Activated naive CD4-positive, alpha-beta T cell treated with anti-CD3 and anti-CD28 coated beads, Interleukin-2, amount 10 ng/mL, durations not matched to agents 7 days and 5 days (primary cell): ENCODE measurements around the gene WDR49.

Experiments
- CTCF ChIA-PET: fragments of 350-600 bp; sonication (Branson Sonifier 250); formaldehyde crosslinking; loops from one replicate; lab custom pipeline; 2021; ENCODE audit warnings: antibody characterized with exemption; lab: Charles Lee
- DNase-seq: peaks from one replicate; pipeline ENCODE4 v3.0.0-alpha.2; 2020
- H3K27ac Mint-ChIP-seq: one replicate; pipeline ENCODE4 v1.8.0; 2021; ENCODE audit warnings: mild to moderate bottlenecking, moderate library complexity, mixed read lengths
- H3K27me3 Mint-ChIP-seq: one replicate; pipeline ENCODE4 v1.8.0; 2021; ENCODE audit warnings: mild to moderate bottlenecking, mixed read lengths
- H3K36me3 Mint-ChIP-seq: one replicate; pipeline ENCODE4 v1.8.0; 2021; ENCODE audit warnings: mixed read lengths
- H3K4me1 Mint-ChIP-seq: one replicate; pipeline ENCODE4 v1.8.0; 2021; ENCODE audit warnings: mixed read lengths
- H3K4me3 Mint-ChIP-seq: one replicate; pipeline ENCODE4 v1.8.0; 2021; ENCODE audit warnings: mild to moderate bottlenecking, moderate library complexity, mixed read lengths
- H3K9me3 Mint-ChIP-seq: one replicate; pipeline ENCODE4 v1.8.0; 2021; ENCODE audit warnings: mixed read lengths

The WDR49 gene

GRCh38 chr3:167491621-167492020 lies 162.1 kb downstream of the WDR49 start:
- no peaks in the 10 kb centered on the region for H3K36me3 Mint-ChIP-seq
- no peak for DNase-seq
- CTCF ChIA-PET = no interaction called here
- H3K4me3 Mint-ChIP-seq = no peak overlapping the region
- no peak overlapping the region for H3K27ac Mint-ChIP-seq
- no peaks in the 10 kb centered on the region for H3K27me3 Mint-ChIP-seq
- no peaks in the 10 kb centered on the region for H3K4me1 Mint-ChIP-seq
- H3K9me3 Mint-ChIP-seq = no peaks in the 10 kb centered on the region

DNA sequence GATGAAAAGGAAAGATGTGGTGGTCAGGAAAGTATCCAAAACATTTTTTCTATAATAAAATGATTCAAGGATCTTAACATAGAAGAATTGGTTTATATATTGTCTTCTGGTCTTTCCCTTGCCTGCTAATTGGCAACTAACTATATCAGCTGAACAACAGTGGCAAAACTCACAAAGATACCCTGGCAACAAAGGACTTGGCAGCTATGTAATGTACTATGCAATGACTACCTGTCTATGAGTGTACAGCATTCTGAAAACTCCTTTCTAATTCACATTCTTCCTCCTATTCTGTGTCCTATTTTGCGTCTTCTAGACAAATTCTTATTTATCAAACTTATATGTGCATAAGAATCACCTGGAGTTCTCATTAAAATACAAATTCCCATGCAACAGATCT lies 164.2 kb downstream of the WDR49 start:
- H3K9me3 Mint-ChIP-seq = no peaks in the 10 kb centered on the region
- no peak overlapping the region for H3K4me3 Mint-ChIP-seq
- no peak overlapping the region for H3K27ac Mint-ChIP-seq
- H3K4me1 Mint-ChIP-seq = no peaks in the 10 kb centered on the region
- H3K27me3 Mint-ChIP-seq = no peaks in the 10 kb centered on the region
- CTCF ChIA-PET = no interaction called here
- no peak for DNase-seq
- no peaks in the 10 kb centered on the region for H3K36me3 Mint-ChIP-seq

- no peaks in the 10 kb centered on the region for H3K27me3 Mint-ChIP-seq
- H3K4me3 Mint-ChIP-seq = no peak overlapping the region
- no peak overlapping the region for H3K27ac Mint-ChIP-seq
- H3K36me3 Mint-ChIP-seq = no peaks in the 10 kb centered on the region
- no peaks in the 10 kb centered on the region for H3K4me1 Mint-ChIP-seq
- H3K9me3 Mint-ChIP-seq = no peaks in the 10 kb centered on the region
- CTCF ChIA-PET = no interaction called here
- no peak for DNase-seq
Observed at GRCh38 chr3:167487556-167487955, 166.2 kb downstream of the WDR49 start.

DNA sequence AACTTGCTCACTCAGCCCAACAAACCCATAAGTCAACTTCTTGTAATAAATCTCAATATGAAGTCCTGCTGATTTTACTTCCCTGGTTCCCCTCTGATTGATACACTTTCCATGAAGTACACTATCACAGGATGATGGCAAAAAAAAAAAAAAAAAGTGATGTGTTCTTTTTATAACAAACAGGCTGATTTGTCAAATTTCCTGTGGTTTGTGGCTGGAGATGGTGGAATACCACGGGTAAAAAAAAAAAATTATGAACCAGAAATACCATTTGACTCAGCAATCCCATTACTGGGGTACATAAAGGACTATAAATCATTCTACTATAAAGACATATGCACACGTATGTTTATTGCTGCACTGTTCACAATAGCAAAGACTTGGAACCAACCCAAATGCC lies 169.2 kb downstream of the WDR49 start:
- Mint-ChIP-seq H3K36me3 (no peaks in the 10 kb centered on the region), H3K4me3 (no peak overlapping the region), H3K9me3 (no peaks in the 10 kb centered on the region), H3K27ac (no peak overlapping the region), H3K27me3 (no peaks in the 10 kb centered on the region), H3K4me1 (no peaks in the 10 kb centered on the region)
- CTCF ChIA-PET = no interaction called here
- no peak for DNase-seq

DNA sequence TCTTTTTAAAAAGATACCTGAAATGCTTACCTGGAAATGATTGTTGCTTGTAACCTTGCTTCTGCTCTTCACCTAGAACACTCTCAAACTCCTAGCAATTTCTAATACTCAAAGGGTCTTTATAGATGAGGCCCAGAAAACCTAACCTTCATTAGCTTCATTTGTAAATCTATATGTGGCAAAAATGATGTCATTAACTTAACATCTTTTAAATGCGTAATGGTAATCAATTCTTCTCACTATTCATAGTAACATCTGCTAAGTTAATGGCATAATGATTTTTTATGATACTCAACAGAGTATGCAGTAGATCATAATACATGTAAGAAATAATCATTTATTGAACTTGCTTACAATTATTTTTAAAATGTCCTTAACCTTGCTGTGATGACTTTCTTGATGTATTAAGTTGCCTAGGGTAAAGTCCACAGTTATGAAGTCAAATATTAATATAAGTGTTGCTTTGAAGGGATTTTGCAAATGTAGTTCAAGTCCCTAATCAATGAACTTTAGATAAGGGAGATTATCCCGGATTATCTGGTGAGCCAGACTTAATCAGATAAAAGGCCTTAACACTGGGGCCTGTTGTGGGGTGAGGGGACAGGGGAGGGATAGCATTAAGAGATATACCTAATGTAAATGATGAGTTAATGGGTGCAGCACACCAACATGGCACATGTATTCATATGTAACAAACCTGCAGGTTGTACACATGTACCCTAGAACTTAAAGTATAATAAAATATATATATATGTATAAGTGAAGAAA lies 169.8 kb downstream of the WDR49 start:
- H3K9me3 Mint-ChIP-seq = no peaks in the 10 kb centered on the region
- no peaks in the 10 kb centered on the region for H3K36me3 Mint-ChIP-seq
- CTCF ChIA-PET = no interaction called here
- no peak overlapping the region for H3K4me3 Mint-ChIP-seq
- DNase-seq = no peak
- no peaks in the 10 kb centered on the region for H3K27me3 Mint-ChIP-seq
- H3K4me1 Mint-ChIP-seq = no peaks in the 10 kb centered on the region
- H3K27ac Mint-ChIP-seq = no peak overlapping the region

DNA sequence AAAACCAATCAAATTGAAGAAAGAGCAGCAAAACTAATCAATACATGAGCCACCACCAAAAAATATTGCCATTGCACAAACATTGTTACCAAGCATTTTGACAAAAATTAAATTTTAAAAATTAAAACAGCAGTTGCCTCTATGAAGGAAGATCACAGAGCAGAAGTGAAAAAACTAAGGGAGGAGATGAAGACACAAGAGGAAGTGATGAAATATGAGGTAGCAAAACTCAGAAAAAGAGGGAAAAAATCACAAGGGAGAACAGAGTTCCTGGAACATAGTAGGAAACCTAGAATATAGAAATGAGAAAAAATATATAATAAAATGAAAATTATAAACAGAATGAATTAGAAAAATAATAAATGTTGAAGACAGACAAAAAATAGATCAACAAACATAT lies 172.6 kb downstream of the WDR49 start:
- H3K4me3 Mint-ChIP-seq = no peak overlapping the region
- H3K27me3 Mint-ChIP-seq = no peaks in the 10 kb centered on the region
- DNase-seq = no peak
- no peaks in the 10 kb centered on the region for H3K4me1 Mint-ChIP-seq
- no peak overlapping the region for H3K27ac Mint-ChIP-seq
- H3K36me3 Mint-ChIP-seq = no peaks in the 10 kb centered on the region
- H3K9me3 Mint-ChIP-seq = no peaks in the 10 kb centered on the region
- CTCF ChIA-PET = no interaction called here

DNA sequence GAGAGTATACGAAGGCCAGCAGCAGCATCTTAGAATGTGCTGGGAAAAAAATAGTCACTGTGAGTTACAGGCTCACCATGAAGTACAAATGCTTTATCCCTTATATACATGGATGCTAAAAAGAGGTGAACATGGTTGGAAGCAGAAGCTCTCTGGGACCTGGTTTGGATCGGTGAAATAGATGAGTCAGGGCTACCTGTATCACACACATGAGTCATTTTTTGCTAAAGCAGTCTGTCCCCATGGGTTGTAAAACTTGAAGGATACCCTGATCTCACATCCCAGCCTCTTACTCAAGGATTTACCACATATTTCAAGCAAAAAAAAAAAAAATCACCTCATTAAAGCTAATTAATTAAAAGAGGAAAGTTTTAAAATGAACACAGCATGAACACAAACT lies 173.0 kb downstream of the WDR49 start:
- no peaks in the 10 kb centered on the region for H3K27me3 Mint-ChIP-seq
- no peak for DNase-seq
- H3K36me3 Mint-ChIP-seq = no peaks in the 10 kb centered on the region
- no peaks in the 10 kb centered on the region for H3K4me1 Mint-ChIP-seq
- H3K27ac Mint-ChIP-seq = no peak overlapping the region
- H3K9me3 Mint-ChIP-seq = no peaks in the 10 kb centered on the region
- CTCF ChIA-PET = no interaction called here
- H3K4me3 Mint-ChIP-seq = no peak overlapping the region

GRCh38 chr3:167473863-167474262 lies 179.9 kb downstream of the WDR49 start, which contains the start of gene SERPINI2:
Gene SERPINI2, minus strand, starts transcription at chr3:167474042. Its CDS starts 2,208 bp downstream, at chr3:167471834.
- Mint-ChIP-seq H3K27me3 (no peaks in the 10 kb centered on the region), H3K4me3 (no peak within 1 kb of the TSS), H3K27ac (no peak within 1 kb of the TSS), H3K9me3 (no peaks in the 10 kb centered on the region), H3K4me1 (no peaks in the 10 kb centered on the region), H3K36me3 (no peaks in the 10 kb centered on the region)
- CTCF ChIA-PET = no interaction called here
- no peak for DNase-seq

- CTCF ChIA-PET = no interaction called here
Observed at GRCh38 chr3:167469381-167469780, 184.4 kb downstream of the WDR49 start.

GRCh38 chr3:167467848-167468611 lies 185.7 kb downstream of the WDR49 start:
- Mint-ChIP-seq H3K4me1 (no peaks in the 10 kb centered on the region), H3K27ac (no peak overlapping the region), H3K4me3 (no peak overlapping the region), H3K9me3 (no peaks in the 10 kb centered on the region), H3K27me3 (no peaks in the 10 kb centered on the region), H3K36me3 (no peaks in the 10 kb centered on the region)
- no peak for DNase-seq
- CTCF ChIA-PET = interaction anchor here (0.5 kb wide), 1 partner anchor 580 kb away, joined by 4 read pairs; no protein-coding TSS in a partner anchor

More at GRCh38 chr3:167469381-167469780, 184.4 kb downstream of the WDR49 start:
- Mint-ChIP-seq H3K27me3 (no peaks in the 10 kb centered on the region), H3K27ac (no peak overlapping the region), H3K9me3 (no peaks in the 10 kb centered on the region), H3K36me3 (no peaks in the 10 kb centered on the region), H3K4me3 (no peak overlapping the region), H3K4me1 (no peaks in the 10 kb centered on the region)
- DNase-seq = no peak

- DNase-seq = no peak
- Mint-ChIP-seq H3K36me3 (no peaks in the 10 kb centered on the region), H3K4me3 (no peak overlapping the region), H3K27ac (no peak overlapping the region), H3K9me3 (no peaks in the 10 kb centered on the region), H3K4me1 (no peaks in the 10 kb centered on the region), H3K27me3 (no peaks in the 10 kb centered on the region)
- CTCF ChIA-PET = no interaction called here
Observed at GRCh38 chr3:167466966-167467365, 186.8 kb downstream of the WDR49 start.

- H3K4me1 Mint-ChIP-seq = no peaks in the 10 kb centered on the region
- CTCF ChIA-PET = no interaction called here
- H3K27me3 Mint-ChIP-seq = no peaks in the 10 kb centered on the region
- H3K9me3 Mint-ChIP-seq = no peaks in the 10 kb centered on the region
- DNase-seq = no peak
- no peak overlapping the region for H3K27ac Mint-ChIP-seq
- no peak overlapping the region for H3K4me3 Mint-ChIP-seq
- no peaks in the 10 kb centered on the region for H3K36me3 Mint-ChIP-seq
Observed at GRCh38 chr3:167456157-167456799, 197.5 kb downstream of the WDR49 start.

DNA sequence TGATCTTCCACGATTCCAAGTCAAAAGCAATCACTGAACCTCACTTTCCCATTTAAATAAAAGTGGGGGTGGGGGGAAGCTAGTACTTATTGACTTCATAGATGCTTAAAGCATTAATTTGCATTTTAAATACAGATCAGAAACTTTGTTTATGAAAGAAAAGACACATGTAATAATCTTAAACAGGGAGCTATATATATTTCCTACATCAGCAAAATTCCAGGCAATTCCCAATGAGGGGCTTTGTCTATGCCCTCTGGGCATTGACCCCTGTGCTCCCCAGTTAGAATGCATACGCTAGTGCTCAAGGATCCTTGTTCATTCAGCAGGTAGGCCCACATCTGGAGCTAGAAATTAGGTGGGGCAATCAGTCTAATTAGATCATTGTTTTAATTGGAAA lies 199.9 kb downstream of the WDR49 start:
- H3K4me1 Mint-ChIP-seq = no peaks in the 10 kb centered on the region
- no peak overlapping the region for H3K4me3 Mint-ChIP-seq

GRCh38 chr3:167451282-167451681 lies 202.5 kb downstream of the WDR49 start:
- no peaks in the 10 kb centered on the region for H3K9me3 Mint-ChIP-seq
- no peak overlapping the region for H3K4me3 Mint-ChIP-seq
- no peak overlapping the region for H3K27ac Mint-ChIP-seq
- no peaks in the 10 kb centered on the region for H3K4me1 Mint-ChIP-seq
- no peaks in the 10 kb centered on the region for H3K27me3 Mint-ChIP-seq
- CTCF ChIA-PET = interaction anchor here (0.5 kb wide), 1 partner anchor 1689 kb away, joined by 3 read pairs; no protein-coding TSS in a partner anchor
- no peaks in the 10 kb centered on the region for H3K36me3 Mint-ChIP-seq
- no peak for DNase-seq

More for the DNA sequence above, 199.9 kb downstream of the WDR49 start:
- no peaks in the 10 kb centered on the region for H3K9me3 Mint-ChIP-seq
- H3K27me3 Mint-ChIP-seq = no peaks in the 10 kb centered on the region
- DNase-seq = no peak
- no peaks in the 10 kb centered on the region for H3K36me3 Mint-ChIP-seq
- CTCF ChIA-PET = no interaction called here
- H3K27ac Mint-ChIP-seq = no peak overlapping the region
